ENCODE measurements around the gene LMF2.

LMF2 gene

DNA sequence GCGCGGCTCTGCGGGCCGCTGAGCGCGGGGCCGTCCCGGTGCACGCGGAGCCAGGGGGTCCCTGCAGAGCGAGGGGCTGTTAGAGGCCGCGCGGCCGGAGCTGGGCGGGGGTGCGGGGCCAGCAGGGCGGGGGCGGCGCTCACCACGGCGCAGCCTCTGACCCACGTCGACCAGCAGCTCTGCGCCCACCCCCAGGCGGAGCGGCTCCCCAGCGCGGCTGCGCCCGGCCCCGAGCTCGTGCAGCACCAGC lies 18.3 kb upstream of the LMF2 start:
- H3K9me3 ChIP-seq (ENCODE audit: insufficient read depth, low read length): no peaks in the 10 kb centered on the region
- H3K27ac ChIP-seq (ENCODE audit: low read length): peak overlapping the region; percentile 93
- H3K9ac ChIP-seq (ENCODE audit: low read length): peak overlapping the region; percentile 92

DNA sequence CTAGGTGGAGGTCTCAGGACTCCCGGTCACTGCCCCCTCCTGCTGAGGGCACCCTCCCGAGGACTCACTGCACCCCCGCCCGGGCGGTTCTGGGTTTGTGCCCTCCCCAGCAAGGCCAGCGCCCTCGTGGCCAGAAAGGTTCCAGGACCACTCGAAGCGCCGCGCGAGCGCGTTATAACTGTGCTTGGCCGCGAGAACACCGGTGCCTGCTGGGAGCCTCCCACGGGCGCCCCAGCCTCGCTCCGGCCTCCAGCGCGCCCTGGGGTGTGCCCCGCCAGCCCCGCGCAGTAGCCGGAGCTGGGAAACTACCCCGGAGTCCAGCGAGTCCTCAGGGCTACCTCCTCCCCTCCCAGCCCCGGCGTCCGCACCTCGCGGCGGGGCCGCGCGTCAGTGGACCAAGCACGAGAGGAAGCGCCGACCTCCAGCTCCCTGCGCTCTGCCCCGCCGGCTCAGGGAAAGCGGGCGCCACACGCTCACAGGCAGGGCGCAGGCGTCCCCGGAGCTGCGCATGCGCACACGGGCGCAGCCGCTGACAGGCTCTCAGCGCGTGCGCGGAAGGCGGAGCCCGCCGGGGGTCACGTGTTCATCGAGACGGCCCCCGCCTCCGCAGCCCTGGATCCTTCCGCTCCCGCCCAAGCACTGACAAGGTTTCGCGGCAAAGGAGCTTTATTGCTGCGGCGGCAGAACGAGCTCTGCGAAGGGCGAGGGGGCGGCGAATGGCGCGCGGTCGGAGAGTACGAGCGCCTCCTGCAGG lies 17.8 kb upstream of the LMF2 start, which contains the start of gene SCO2:
SCO2 (minus strand) TSS at position 495 of the 754 bp plus-strand sequence. CDS start 1,187 bp downstream, outside the sequence.
- H3K4me1 ChIP-seq (ENCODE audit: low read length): peaks cover 13% of the 10 kb centered on the region
- H3K27me3 ChIP-seq (ENCODE audit: low read depth, low read length): no peaks in the 10 kb centered on the region
- H3K4me3 ChIP-seq (ENCODE audit: low read length): peak within 1 kb of the TSS; percentile 84
- H3K9ac ChIP-seq (ENCODE audit: low read length): peak within 1 kb of the TSS; percentile 92
- H3K9me3 ChIP-seq (ENCODE audit: insufficient read depth, low read length): no peaks in the 10 kb centered on the region
- H2AFZ ChIP-seq (ENCODE audit: low read depth, low read length): no peak within 1 kb of the TSS
- H4K20me1 ChIP-seq (ENCODE audit: insufficient read depth, low read length): peaks cover 6% of the 10 kb centered on the region; the same call in 1 of the 2 replicates
- peak within 1 kb of the TSS; percentile 95 for H3K4me2 ChIP-seq (ENCODE audit: low read length)
- peaks cover 4% of the 10 kb centered on the region for H3K36me3 ChIP-seq (replicated peaks; ENCODE audit: low read depth, low read length)
- H3K27ac ChIP-seq (ENCODE audit: low read length): peak within 1 kb of the TSS; percentile 93
- TF ChIP-seq EZH2phosphoT487 (IDR thresholded peaks at IDR 0.05; ENCODE audit: low read depth): no peak
- TF ChIP-seq, protein P1, sequence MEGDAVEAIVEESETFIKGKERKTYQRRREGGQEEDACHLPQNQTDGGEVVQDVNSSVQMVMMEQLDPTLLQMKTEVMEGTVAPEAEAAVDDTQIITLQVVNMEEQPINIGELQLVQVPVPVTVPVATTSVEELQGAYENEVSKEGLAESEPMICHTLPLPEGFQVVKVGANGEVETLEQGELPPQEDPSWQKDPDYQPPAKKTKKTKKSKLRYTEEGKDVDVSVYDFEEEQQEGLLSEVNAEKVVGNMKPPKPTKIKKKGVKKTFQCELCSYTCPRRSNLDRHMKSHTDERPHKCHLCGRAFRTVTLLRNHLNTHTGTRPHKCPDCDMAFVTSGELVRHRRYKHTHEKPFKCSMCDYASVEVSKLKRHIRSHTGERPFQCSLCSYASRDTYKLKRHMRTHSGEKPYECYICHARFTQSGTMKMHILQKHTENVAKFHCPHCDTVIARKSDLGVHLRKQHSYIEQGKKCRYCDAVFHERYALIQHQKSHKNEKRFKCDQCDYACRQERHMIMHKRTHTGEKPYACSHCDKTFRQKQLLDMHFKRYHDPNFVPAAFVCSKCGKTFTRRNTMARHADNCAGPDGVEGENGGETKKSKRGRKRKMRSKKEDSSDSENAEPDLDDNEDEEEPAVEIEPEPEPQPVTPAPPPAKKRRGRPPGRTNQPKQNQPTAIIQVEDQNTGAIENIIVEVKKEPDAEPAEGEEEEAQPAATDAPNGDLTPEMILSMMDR (IDR thresholded peaks at IDR 0.05; ENCODE audit: low read depth, low read length): no peak
- H3K79me2 ChIP-seq (ENCODE audit: low read length): peaks cover 22% of the 10 kb centered on the region

More for the DNA sequence above, 18.3 kb upstream of the LMF2 start:
- H3K4me3 ChIP-seq (ENCODE audit: low read length): peak overlapping the region; percentile 84
- no peaks in the 10 kb centered on the region for H3K27me3 ChIP-seq (ENCODE audit: low read depth, low read length)
- H3K36me3 ChIP-seq (replicated peaks; ENCODE audit: low read depth, low read length): peaks cover 4% of the 10 kb centered on the region
- peak overlapping the region; percentile 93 for H3K4me2 ChIP-seq (ENCODE audit: low read length)
- H3K79me2 ChIP-seq (ENCODE audit: low read length): peaks cover 22% of the 10 kb centered on the region
- TF ChIP-seq EZH2phosphoT487 (IDR thresholded peaks at IDR 0.05; ENCODE audit: low read depth): no peak
- TF ChIP-seq, protein P1 (IDR thresholded peaks at IDR 0.05; ENCODE audit: low read depth, low read length): no peak
- H2AFZ ChIP-seq (ENCODE audit: low read depth, low read length): no peak overlapping the region
- peaks cover 17% of the 10 kb centered on the region for H3K4me1 ChIP-seq (ENCODE audit: low read length)
- H4K20me1 ChIP-seq (ENCODE audit: insufficient read depth, low read length): peaks cover 6% of the 10 kb centered on the region; the same call in 1 of the 2 replicates

DNA sequence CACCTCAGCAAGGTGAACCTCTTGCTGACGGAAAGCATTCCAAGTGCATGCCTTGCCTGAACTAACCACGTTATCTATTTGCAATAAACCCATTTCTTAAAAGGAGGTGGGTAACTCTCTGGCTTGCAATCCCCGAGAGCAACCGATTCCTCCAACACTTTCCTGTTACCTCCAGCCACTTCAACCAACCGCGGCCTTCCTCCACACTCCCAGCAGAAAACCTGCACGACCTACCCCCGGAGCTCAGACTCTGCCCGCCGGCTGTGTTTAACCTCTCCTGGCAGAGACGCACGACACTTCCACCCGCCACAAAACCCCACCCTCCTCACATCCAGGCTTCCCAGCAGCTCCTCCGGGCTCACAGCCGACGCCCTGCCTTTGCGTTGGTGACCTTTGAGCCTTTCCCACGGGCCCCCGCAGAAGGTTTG lies 17.2 kb upstream of the LMF2 start:
- peak overlapping the region; percentile 93 for H3K27ac ChIP-seq (ENCODE audit: low read length)
- no peak overlapping the region for H2AFZ ChIP-seq (ENCODE audit: low read depth, low read length)

More for the DNA sequence above, 17.2 kb upstream of the LMF2 start:
- H3K4me3 ChIP-seq (ENCODE audit: low read length): peak overlapping the region; percentile 84
- peak overlapping the region; percentile 92 for H3K9ac ChIP-seq (ENCODE audit: low read length)
- H3K27me3 ChIP-seq (ENCODE audit: low read depth, low read length): no peaks in the 10 kb centered on the region
- H3K4me2 ChIP-seq (ENCODE audit: low read length): peak overlapping the region; percentile 95
- peaks cover 4% of the 10 kb centered on the region for H3K36me3 ChIP-seq (replicated peaks; ENCODE audit: low read depth, low read length)
- no peaks in the 10 kb centered on the region for H3K9me3 ChIP-seq (ENCODE audit: insufficient read depth, low read length)
- peaks cover 22% of the 10 kb centered on the region for H3K79me2 ChIP-seq (ENCODE audit: low read length)
- H4K20me1 ChIP-seq (ENCODE audit: insufficient read depth, low read length): peaks cover 6% of the 10 kb centered on the region; the same call in 1 of the 2 replicates
- TF ChIP-seq, protein P1 (IDR thresholded peaks at IDR 0.05; ENCODE audit: low read depth, low read length): no peak
- TF ChIP-seq EZH2phosphoT487 (IDR thresholded peaks at IDR 0.05; ENCODE audit: low read depth): no peak
- peaks cover 13% of the 10 kb centered on the region for H3K4me1 ChIP-seq (ENCODE audit: low read length)
